Measurements from ENCODE around the gene CCNB3.
"Not testable (repeated sequence)": the region's sequence is repeated elsewhere in the genome, so short reads cannot be mapped to it uniquely, and the experiment has no call there.

Gene CCNB3

GRCh38 chrX:50200907-50201306, 3.7 kb upstream of the CCNB3 start, which contains the start of gene AKAP4:
Gene AKAP4 (minus strand): TSS chrX:50201007. CDS start chrX:50200889, 118 bp downstream.
- TF ChIP-seq, protein P1, sequence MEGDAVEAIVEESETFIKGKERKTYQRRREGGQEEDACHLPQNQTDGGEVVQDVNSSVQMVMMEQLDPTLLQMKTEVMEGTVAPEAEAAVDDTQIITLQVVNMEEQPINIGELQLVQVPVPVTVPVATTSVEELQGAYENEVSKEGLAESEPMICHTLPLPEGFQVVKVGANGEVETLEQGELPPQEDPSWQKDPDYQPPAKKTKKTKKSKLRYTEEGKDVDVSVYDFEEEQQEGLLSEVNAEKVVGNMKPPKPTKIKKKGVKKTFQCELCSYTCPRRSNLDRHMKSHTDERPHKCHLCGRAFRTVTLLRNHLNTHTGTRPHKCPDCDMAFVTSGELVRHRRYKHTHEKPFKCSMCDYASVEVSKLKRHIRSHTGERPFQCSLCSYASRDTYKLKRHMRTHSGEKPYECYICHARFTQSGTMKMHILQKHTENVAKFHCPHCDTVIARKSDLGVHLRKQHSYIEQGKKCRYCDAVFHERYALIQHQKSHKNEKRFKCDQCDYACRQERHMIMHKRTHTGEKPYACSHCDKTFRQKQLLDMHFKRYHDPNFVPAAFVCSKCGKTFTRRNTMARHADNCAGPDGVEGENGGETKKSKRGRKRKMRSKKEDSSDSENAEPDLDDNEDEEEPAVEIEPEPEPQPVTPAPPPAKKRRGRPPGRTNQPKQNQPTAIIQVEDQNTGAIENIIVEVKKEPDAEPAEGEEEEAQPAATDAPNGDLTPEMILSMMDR (conservative IDR thresholded peaks at IDR 0.05; ENCODE audit: low read length) = no peak
- no peak for DNase-seq (ENCODE audit: low read depth)
- H3K4me3 ChIP-seq (ENCODE audit: low read length) = no peak within 1 kb of the TSS

DNA sequence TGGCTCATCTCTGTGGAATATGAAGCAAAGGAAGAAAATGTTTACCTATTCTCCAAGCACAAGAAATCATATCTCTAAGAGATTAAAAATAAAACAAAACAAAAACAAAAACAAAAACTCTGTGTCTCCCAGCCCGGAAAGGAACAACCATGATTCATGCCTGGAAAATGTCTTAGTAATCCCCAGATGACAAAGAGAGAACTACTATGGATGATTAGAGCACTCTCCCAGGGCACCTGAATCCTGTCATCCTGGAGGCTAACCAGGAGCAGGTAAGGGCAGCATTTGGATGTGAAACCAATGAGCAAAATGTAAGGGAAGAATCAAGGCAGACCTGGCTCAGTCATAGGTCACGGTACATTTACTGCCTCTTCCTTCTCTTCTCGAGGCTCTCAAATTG, 2.0 kb upstream of the CCNB3 start:
- H3K4me3 ChIP-seq (ENCODE audit: low read length) = no peak overlapping the region
- DNase-seq (ENCODE audit: low read depth) = no peak
- TF ChIP-seq, protein P1 (conservative IDR thresholded peaks at IDR 0.05; ENCODE audit: low read length) = no peak

DNA sequence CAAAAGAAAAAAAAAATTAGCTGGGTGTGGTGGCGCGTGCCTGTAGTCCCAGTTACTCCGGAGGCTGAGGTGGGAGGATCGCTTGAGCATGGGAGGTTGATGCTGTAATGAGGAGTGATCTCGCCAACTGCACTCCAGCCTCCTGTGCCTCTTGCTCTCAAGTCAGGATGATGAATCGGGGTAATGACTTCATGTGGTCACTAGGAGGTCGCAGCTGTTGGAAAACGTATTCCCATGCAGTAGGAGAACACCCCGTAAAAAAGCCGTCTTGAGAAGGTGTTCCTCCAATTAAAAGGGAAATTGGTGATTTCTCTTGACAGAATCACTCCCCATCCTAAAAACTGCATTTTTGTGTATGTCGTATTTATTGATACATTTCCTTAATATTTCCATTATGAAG, 2.2 kb downstream of the CCNB3 start:
- no peak overlapping the region for H3K4me3 ChIP-seq (ENCODE audit: low read length)
- DNase-seq (ENCODE audit: low read depth) = no peak
- TF ChIP-seq, protein P1 (conservative IDR thresholded peaks at IDR 0.05; ENCODE audit: low read length) = no peak

DNA sequence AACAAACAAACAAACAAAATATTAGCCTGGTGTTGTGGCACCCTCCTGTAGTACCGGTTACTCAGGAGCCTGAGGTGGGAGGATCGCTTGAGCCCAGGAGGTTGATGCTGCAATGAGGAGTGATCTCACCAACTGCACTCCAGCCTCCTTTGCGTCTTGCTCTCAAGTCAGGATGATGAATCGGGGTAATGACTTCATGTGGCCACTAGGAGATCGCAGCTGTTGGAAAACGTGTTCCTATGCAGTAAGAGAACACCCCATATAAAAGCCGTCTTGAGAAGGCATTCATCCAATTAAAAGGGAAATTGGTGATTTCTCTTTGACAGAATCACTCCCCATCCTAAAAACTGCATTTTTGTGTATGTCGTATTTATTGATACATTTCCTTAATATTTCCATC, 6.9 kb downstream of the CCNB3 start:
- TF ChIP-seq, protein P1 (conservative IDR thresholded peaks at IDR 0.05; ENCODE audit: low read length) = peak; percentile 31; the same call in 1 of the 2 replicates
- peak; percentile 5 for DNase-seq (ENCODE audit: low read depth)

DNA sequence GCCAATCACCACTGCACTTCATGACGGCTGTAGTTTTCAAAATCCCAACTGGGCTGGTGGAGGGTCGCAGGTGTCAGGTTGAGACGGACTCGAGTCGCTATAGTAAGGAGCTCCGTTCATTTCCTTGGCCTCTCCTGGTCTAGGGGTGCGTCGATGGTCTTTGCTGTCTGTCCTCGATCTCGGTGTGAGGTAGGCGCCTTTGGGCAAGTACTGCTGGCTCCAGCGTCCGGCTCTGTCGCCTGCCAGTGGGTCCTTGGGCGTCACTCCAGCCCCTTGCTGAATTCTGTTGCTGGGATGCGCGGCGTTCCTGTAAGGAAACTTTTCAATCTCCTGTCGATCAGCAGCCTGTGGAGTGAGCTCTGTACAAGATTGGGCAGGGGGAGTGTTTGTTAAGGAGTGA, 76.7 kb downstream of the CCNB3 start:
- no peak overlapping the region for H3K4me3 ChIP-seq (ENCODE audit: low read length)
- TF ChIP-seq, protein P1 (conservative IDR thresholded peaks at IDR 0.05; ENCODE audit: low read length) = no peak
- no peak for DNase-seq (ENCODE audit: low read depth)

More for the DNA sequence above, 6.9 kb downstream of the CCNB3 start:
- no peak overlapping the region for H3K4me3 ChIP-seq (ENCODE audit: low read length)

DNA sequence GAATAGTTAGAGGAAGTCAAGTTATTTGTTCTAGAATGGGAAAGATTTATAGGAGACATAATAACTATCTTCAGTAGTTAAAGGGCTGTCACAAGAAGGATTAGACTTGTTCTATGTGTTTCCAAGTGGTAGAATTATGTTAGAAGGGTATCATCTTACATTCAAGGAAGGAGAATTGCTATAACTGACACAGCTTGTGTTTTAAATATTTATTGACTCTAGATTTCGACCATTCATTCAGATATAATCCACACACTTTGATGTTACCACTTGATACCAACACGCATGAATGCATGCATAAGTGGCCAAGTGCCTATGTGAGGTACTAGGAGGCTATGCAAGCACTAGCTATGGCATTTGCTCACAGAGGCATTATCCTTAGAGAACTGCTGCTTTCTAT, 122.7 kb downstream of the CCNB3 start:
- no peak for DNase-seq (ENCODE audit: low read depth)
- H3K4me3 ChIP-seq (ENCODE audit: low read length) = no peak overlapping the region
- TF ChIP-seq, protein P1 (conservative IDR thresholded peaks at IDR 0.05; ENCODE audit: low read length) = no peak

GRCh38 chrX:50332668-50333067, 128.1 kb downstream of the CCNB3 start:
- DNase-seq (ENCODE audit: low read depth); H3K4me3 ChIP-seq (ENCODE audit: low read length): not testable (repeated sequence)

DNA sequence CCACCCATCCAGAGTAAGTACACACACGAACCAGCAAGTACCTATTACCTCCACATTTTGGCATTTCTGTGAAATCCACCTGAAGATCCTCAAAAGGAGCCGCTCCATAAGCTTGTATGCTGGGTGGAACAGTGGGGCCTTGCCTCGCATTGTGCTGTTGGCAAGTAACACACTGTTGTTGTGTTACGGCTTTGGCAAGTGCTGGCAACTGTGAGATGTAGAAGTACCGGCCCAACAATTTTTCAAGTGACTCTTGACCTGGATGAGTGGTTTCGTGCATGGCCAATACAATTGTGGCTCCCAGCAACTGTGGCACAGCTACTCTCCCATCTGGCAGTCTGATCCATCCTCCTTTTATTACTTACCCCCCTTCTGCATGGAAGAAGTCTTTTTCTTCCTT, 128.7 kb downstream of the CCNB3 start:
- DNase-seq (ENCODE audit: low read depth) = no peak
- TF ChIP-seq, protein P1 (conservative IDR thresholded peaks at IDR 0.05; ENCODE audit: low read length) = no peak
- H3K4me3 ChIP-seq (ENCODE audit: low read length) = no peak overlapping the region

All from AG10803 (cell line).